Left ventricle myocardium inferior (tissue), 1 donor: ENCODE data around the gene KRTAP13-4. TPM values are rescaled to one million over a fixed set of nuclear protein-coding genes. Genes with fewer than 3 reads are reported as not detected.
A peak's percentile ranks its signal among the peaks of the same experiment; 100 is the strongest.

Experiments
- DNase-seq: peaks from one replicate; pipeline ENCODE4 v3.0.0-alpha.2; 2020
- H3K27ac ChIP-seq: fragments of 200-600 bp; replicated peaks from 2 replicates; pipeline ENCODE4 v1.8.0; 2021
- H3K27me3 ChIP-seq: fragments of 200-600 bp; 2 replicates; pipeline ENCODE4 v1.8.0; 2021; ENCODE audit warnings: low read depth
- H3K36me3 ChIP-seq: fragments of 200-600 bp; 2 replicates; pipeline ENCODE4 v1.8.0; 2021
- H3K4me1 ChIP-seq: fragments of 200-600 bp; 2 replicates; pipeline ENCODE4 v1.8.0; 2021
- H3K4me3 ChIP-seq: fragments of 200-600 bp; 2 replicates; pipeline ENCODE4 v1.8.0; 2021; ENCODE audit warnings: mild to moderate bottlenecking, moderate library complexity
- H3K9me3 ChIP-seq: fragments of 200-600 bp; replicated peaks from 2 replicates; pipeline ENCODE4 v1.8.0; 2021
- intact Hi-C: fragments of 100-400 bp; cut with micrococcal nuclease; formaldehyde crosslinking; loops from one replicate; pipeline ENCODE4 v1.11.0; 2022
- total RNA-seq: library from RNA; stranded (reverse); fragmentation: NEBNext Ultra II Directional; extraction: Animal tissue kit (Norgen Biotek cat#: 25700); gene quantifications from one replicate; pipeline ENCODE4 v1.2.1, GENCODE V29; 2021
- TF ChIP-seq, protein P1 (sequence below): fragments of 200-600 bp; IDR thresholded peaks from 2 replicates; pipeline ENCODE4 v1.8.0; 2021; ENCODE audit warnings: antibody characterized with exemption, mild to moderate bottlenecking, borderline replicate concordance
- donor health status: DM: no; HTN: yes; CAD: no; lungs with severe emphysema.

Gene KRTAP13-4
- total RNA-seq, 1 donor from 2014 or later = not detected

DNA sequence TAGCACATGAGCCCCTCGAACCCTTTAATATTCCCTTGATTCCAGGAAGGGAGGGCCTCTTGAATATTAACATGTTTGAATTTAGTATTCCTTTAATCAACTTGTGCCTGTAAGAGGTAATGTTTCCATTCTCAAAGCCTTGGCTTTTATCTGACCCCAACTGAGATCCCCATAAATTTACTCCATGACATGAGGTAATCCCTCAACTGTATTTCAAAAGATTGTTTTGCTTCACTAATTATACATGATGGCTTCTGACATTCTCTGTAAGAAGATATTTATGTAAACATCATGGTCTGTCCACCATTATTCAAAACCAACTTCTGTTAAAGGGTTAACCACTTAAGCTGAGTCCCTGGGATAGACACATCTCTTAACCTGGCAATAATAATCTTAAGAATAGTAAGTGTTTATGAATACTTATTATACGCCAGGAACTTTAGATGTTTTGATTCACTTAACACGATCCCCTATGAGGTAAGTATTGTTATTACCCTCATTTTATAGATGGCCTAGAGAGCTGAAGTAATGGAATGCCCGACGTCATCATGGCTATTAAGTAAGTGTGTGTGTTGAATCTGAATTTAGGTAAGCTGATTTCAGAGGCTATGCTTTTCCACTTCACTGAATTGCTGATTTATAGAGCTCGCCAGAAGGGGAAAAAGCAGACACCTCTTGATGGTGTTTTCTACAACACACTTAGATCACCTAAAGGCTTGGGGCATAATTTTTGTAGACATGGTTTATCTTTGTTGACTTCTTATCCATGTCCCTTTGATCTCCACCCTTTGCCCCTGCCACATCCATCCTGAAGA lies 39.1 kb downstream of the KRTAP13-4 start:
- Histone ChIP-seq H3K4me3 (no peak overlapping the region), H3K4me1 (no peaks in the 10 kb centered on the region)

GRCh38 chr21:30478004-30478403 lies 48.0 kb downstream of the KRTAP13-4 start:
- intact Hi-C loops = no loop called here
- Histone ChIP-seq H3K36me3 (no peaks in the 10 kb centered on the region), H3K27me3 (no peaks in the 10 kb centered on the region), H3K27ac (no peak overlapping the region), H3K4me1 (peaks cover 9% of the 10 kb centered on the region), H3K4me3 (no peak overlapping the region), H3K9me3 (no peaks in the 10 kb centered on the region)
- DNase-seq = no peak
- TF ChIP-seq, protein P1, sequence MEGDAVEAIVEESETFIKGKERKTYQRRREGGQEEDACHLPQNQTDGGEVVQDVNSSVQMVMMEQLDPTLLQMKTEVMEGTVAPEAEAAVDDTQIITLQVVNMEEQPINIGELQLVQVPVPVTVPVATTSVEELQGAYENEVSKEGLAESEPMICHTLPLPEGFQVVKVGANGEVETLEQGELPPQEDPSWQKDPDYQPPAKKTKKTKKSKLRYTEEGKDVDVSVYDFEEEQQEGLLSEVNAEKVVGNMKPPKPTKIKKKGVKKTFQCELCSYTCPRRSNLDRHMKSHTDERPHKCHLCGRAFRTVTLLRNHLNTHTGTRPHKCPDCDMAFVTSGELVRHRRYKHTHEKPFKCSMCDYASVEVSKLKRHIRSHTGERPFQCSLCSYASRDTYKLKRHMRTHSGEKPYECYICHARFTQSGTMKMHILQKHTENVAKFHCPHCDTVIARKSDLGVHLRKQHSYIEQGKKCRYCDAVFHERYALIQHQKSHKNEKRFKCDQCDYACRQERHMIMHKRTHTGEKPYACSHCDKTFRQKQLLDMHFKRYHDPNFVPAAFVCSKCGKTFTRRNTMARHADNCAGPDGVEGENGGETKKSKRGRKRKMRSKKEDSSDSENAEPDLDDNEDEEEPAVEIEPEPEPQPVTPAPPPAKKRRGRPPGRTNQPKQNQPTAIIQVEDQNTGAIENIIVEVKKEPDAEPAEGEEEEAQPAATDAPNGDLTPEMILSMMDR = no peak

More for the DNA sequence above, 39.1 kb downstream of the KRTAP13-4 start:
- no peaks in the 10 kb centered on the region for H3K36me3 ChIP-seq
- no peaks in the 10 kb centered on the region for H3K27me3 ChIP-seq
- TF ChIP-seq, protein P1 = no peak
- H3K9me3 ChIP-seq = no peaks in the 10 kb centered on the region
- H3K27ac ChIP-seq = no peak overlapping the region
- intact Hi-C loops = no loop called here
- DNase-seq = no peak

- Histone ChIP-seq H3K9me3 (no peaks in the 10 kb centered on the region), H3K4me3 (no peak overlapping the region), H3K27me3 (no peaks in the 10 kb centered on the region), H3K4me1 (peaks cover 9% of the 10 kb centered on the region), H3K27ac (peak overlapping the region; percentile 30), H3K36me3 (no peaks in the 10 kb centered on the region)
- intact Hi-C loops = no loop called here
- TF ChIP-seq, protein P1 = no peak
- no peak for DNase-seq
These were observed 49.2 kb downstream of the KRTAP13-4 start for GRCh38 chr21:30479259-30479658.

- TF ChIP-seq, protein P1 = no peak
- Histone ChIP-seq H3K4me3 (no peak within 1 kb of the TSS), H3K4me1 (peaks cover 9% of the 10 kb centered on the region), H3K27ac (peak within 1 kb of the TSS; percentile 30), H3K9me3 (peaks cover 5% of the 10 kb centered on the region), H3K27me3 (no peaks in the 10 kb centered on the region), H3K36me3 (no peaks in the 10 kb centered on the region)
- intact Hi-C loops = no loop called here
- no peak for DNase-seq
These were observed 50.1 kb downstream of the KRTAP13-4 start, which contains the start of gene KRTAP19-1 for GRCh38 chr21:30480145-30480544. TSS of gene KRTAP19-1 (minus strand) at chr21:30480367. CDS start at chr21:30480317, 50 bp downstream.

Other genes with a start within 250 kb of the KRTAP13-4 start
- gene CLDN8, start 214.1 kb upstream of the KRTAP13-4 start, total RNA-seq = not detected
- not detected for gene KRTAP24-1, start 147.3 kb upstream of the KRTAP13-4 start, total RNA-seq
- not detected for gene KRTAP25-1, start 140.7 kb upstream of the KRTAP13-4 start, total RNA-seq
- gene KRTAP26-1, start 109.9 kb upstream of the KRTAP13-4 start, total RNA-seq = not detected
- gene KRTAP27-1, start 92.5 kb upstream of the KRTAP13-4 start, total RNA-seq = not detected
- gene KRTAP23-1, start 81.6 kb upstream of the KRTAP13-4 start, total RNA-seq = not detected
- not detected for gene KRTAP13-2, start 57.9 kb upstream of the KRTAP13-4 start, total RNA-seq
- not detected for gene KRTAP13-1, start 34.2 kb upstream of the KRTAP13-4 start, total RNA-seq
- not detected for gene KRTAP13-3, start 4.3 kb upstream of the KRTAP13-4 start, total RNA-seq
- not detected for gene KRTAP15-1, start 10.1 kb downstream of the KRTAP13-4 start, total RNA-seq
- gene KRTAP19-1, start 50.1 kb downstream of the KRTAP13-4 start, total RNA-seq = not detected
- not detected for gene KRTAP19-2, start 57.2 kb downstream of the KRTAP13-4 start, total RNA-seq
- gene KRTAP19-3, start 61.8 kb downstream of the KRTAP13-4 start, total RNA-seq = not detected
- not detected for gene KRTAP19-4, start 66.9 kb downstream of the KRTAP13-4 start, total RNA-seq
- not detected for gene KRTAP19-5, start 71.9 kb downstream of the KRTAP13-4 start, total RNA-seq
- not detected for gene KRTAP19-6, start 111.6 kb downstream of the KRTAP13-4 start, total RNA-seq
- not detected for gene KRTAP19-7, start 131.1 kb downstream of the KRTAP13-4 start, total RNA-seq
- gene KRTAP22-2, start 160.2 kb downstream of the KRTAP13-4 start, total RNA-seq = not detected
- not detected for gene KRTAP6-3, start 162.2 kb downstream of the KRTAP13-4 start, total RNA-seq
- gene KRTAP6-2, start 168.7 kb downstream of the KRTAP13-4 start, total RNA-seq = not detected
- gene KRTAP22-1, start 170.9 kb downstream of the KRTAP13-4 start, total RNA-seq = not detected
- gene KRTAP6-1, start 183.7 kb downstream of the KRTAP13-4 start, total RNA-seq = not detected
- not detected for gene KRTAP20-1, start 186.2 kb downstream of the KRTAP13-4 start, total RNA-seq
- gene KRTAP20-4, start 190.4 kb downstream of the KRTAP13-4 start, total RNA-seq = not detected
- gene KRTAP20-2, start 205.0 kb downstream of the KRTAP13-4 start, total RNA-seq = not detected
- gene KRTAP20-3, start 212.6 kb downstream of the KRTAP13-4 start, total RNA-seq = not detected